CD14-positive monocyte (primary cell): ENCODE results near the gene TERB1. TPM values are rescaled to one million over a fixed set of nuclear protein-coding genes. Genes with fewer than 3 reads are reported as not detected.

ENCODE experiments used
- DNase-seq, 3 donors: peaks; one replicate each; pipeline ENCODE4 v3.0.0-alpha.2; 2011 to 2022
- H2AFZ ChIP-seq: 2 replicates; pipeline ENCODE4 v1.6.0; 2012; ENCODE audit warnings: mild to moderate bottlenecking, low read depth, low read length, inconsistent platforms; ENCODE audit not compliant: insufficient read depth, poor library complexity, severe bottlenecking
- H3K27ac ChIP-seq, 2 donors: 1 replicate in 1 of 2; 2 replicates in 1 of 2; pipeline ENCODE4 v1.5.1; 2012 to 2013; ENCODE audit warnings: low read length in 2 of 2, control low read depth in 1 of 2, inconsistent platforms in 1 of 2, low read depth in 1 of 2, mild to moderate bottlenecking in 1 of 2
- H3K27me3 ChIP-seq, 2 donors: one replicate each; pipeline versions ENCODE4 v1.6.0 to v1.6.1; 2011 to 2013; ENCODE audit warnings: low read length in 2 of 2; ENCODE audit not compliant: control insufficient read depth in 2 of 2, insufficient read depth in 2 of 2
- H3K36me3 ChIP-seq, 2 donors: replicated peaks in 1 of 2; 1 replicate in 1 of 2; 2 replicates in 1 of 2; pipeline versions ENCODE4 v1.5.1 to v1.6.1; 2012 to 2013; ENCODE audit warnings: low read length in 2 of 2, control low read depth in 1 of 2, inconsistent platforms in 1 of 2, mild to moderate bottlenecking in 1 of 2; ENCODE audit not compliant: insufficient read depth in 2 of 2, control insufficient read depth in 1 of 2
- H3K4me1 ChIP-seq, 2 donors: 1 replicate in 1 of 2; 2 replicates in 1 of 2; pipeline versions ENCODE4 v1.5.1 to v1.6.1; 2012 to 2013; ENCODE audit warnings: low read length in 2 of 2, control low read depth in 1 of 2, inconsistent platforms in 1 of 2, mild to moderate bottlenecking in 1 of 2, moderate library complexity in 1 of 2; ENCODE audit not compliant: insufficient read depth in 2 of 2, control insufficient read depth in 1 of 2
- H3K4me2 ChIP-seq: replicated peaks from 2 replicates; pipeline ENCODE3; 2012; ENCODE audit warnings: low read length, moderate library complexity, mild to moderate bottlenecking; ENCODE audit not compliant: poor library complexity, severe bottlenecking; ENCODE audit errors: extremely low read depth
- H3K4me3 ChIP-seq, 3 experiments: fragments of 200-600 bp in 1 of 3; sonication (generic) in 1 of 3; replicated peaks in 1 of 3; 1 replicate in 2 of 3; 2 replicates in 1 of 3; pipeline ENCODE4 v1.5.1; 2011 to 2013; ENCODE audit warnings: low read length in 3 of 3, mild to moderate bottlenecking in 3 of 3, control low read depth in 2 of 3, low read depth in 2 of 3, inconsistent platforms in 1 of 3, moderate library complexity in 1 of 3
- H3K79me2 ChIP-seq: 2 replicates; pipeline ENCODE4 v1.6.0; 2012; ENCODE audit warnings: mild to moderate bottlenecking, control low read depth, inconsistent platforms, low read length, moderate library complexity; ENCODE audit not compliant: insufficient read depth
- H3K9ac ChIP-seq: 2 replicates; pipeline ENCODE4 v1.6.0; 2017; ENCODE audit warnings: low read length, mild to moderate bottlenecking; ENCODE audit not compliant: insufficient read depth, poor library complexity, severe bottlenecking
- H3K9me3 ChIP-seq, 2 donors: replicated peaks in 1 of 2; 1 replicate in 1 of 2; 2 replicates in 1 of 2; pipeline versions ENCODE4 v1.5.1 to v1.6.1; 2012 to 2013; ENCODE audit warnings: low read length in 2 of 2, control low read depth in 1 of 2; ENCODE audit not compliant: control insufficient read depth in 1 of 2, insufficient read depth in 1 of 2
- H4K20me1 ChIP-seq: 2 replicates; pipeline ENCODE4 v1.6.0; 2012; ENCODE audit warnings: mild to moderate bottlenecking, low read length, control low read depth, moderate library complexity; ENCODE audit not compliant: insufficient read depth
- H3K27ac Mint-ChIP-seq, 7 donors: one replicate each; pipeline ENCODE4 v1.8.0; 2020; ENCODE audit warnings: mild to moderate bottlenecking in 7 of 7, mixed read lengths in 7 of 7, moderate library complexity in 6 of 7, inconsistent platforms in 2 of 7
- H3K27me3 Mint-ChIP-seq, 3 donors: one replicate each; pipeline ENCODE4 v1.8.0; 2021 to 2022; ENCODE audit warnings: low read depth in 3 of 3, mild to moderate bottlenecking in 3 of 3, mixed read lengths in 3 of 3, moderate library complexity in 3 of 3, inconsistent platforms in 1 of 3
- H3K36me3 Mint-ChIP-seq, 2 donors: one replicate each; pipeline ENCODE4 v1.8.0; 2020; ENCODE audit warnings: mixed read lengths in 2 of 2, inconsistent platforms in 1 of 2, mild to moderate bottlenecking in 1 of 2
- H3K4me1 Mint-ChIP-seq: one replicate; pipeline ENCODE4 v1.8.0; 2020; ENCODE audit warnings: mild to moderate bottlenecking, mixed read lengths
- H3K4me3 Mint-ChIP-seq, 2 donors: one replicate each; pipeline ENCODE4 v1.8.0; 2020; ENCODE audit warnings: mild to moderate bottlenecking in 2 of 2, mixed read lengths in 2 of 2, moderate library complexity in 1 of 2
- H3K9me3 Mint-ChIP-seq, 7 donors: one replicate each; pipeline ENCODE4 v1.8.0; 2020 to 2022; ENCODE audit warnings: mixed read lengths in 7 of 7, mild to moderate bottlenecking in 6 of 7, moderate library complexity in 6 of 7, inconsistent platforms in 2 of 7
- CTCF ChIP-seq: fragments of 200-600 bp; IDR thresholded peaks from one replicate; pipeline ENCODE4 v1.8.0; 2022; ENCODE audit warnings: antibody characterized with exemption, mild to moderate bottlenecking
- WGBS: methylation state at CpG from one replicate; pipeline ENCODE4 v1.1.5; 2013; ENCODE audit warnings: missing lambda C conversion rate; ENCODE audit not compliant: insufficient coverage; 5-methylcytosine and 5-hydroxymethylcytosine counted together
- intact Hi-C, 2 donors: fragments of 100-400 bp; cut with micrococcal nuclease; formaldehyde crosslinking; loops; one replicate each; pipeline versions ENCODE4 v1.15.0 to v1.15.1; 2023
- polyA plus RNA-seq, 3 donors: library from polyadenylated mRNA; depleted of rRNA in 1 of 3; unstranded in 2 of 3; stranded (reverse) in 1 of 3; fragments of 300-500 nt in 2 of 3; fragments of >200 nt in 1 of 3; fragmentation: Illumina TruSeq in 2 of 3; gene quantifications; 1 replicate in 2 of 3; 2 replicates in 1 of 3; pipeline ENCODE4 v1.2.3, GENCODE V29; 2012 to 2021

Gene TERB1
- polyA plus RNA-seq, 3 donors = not detected

DNA sequence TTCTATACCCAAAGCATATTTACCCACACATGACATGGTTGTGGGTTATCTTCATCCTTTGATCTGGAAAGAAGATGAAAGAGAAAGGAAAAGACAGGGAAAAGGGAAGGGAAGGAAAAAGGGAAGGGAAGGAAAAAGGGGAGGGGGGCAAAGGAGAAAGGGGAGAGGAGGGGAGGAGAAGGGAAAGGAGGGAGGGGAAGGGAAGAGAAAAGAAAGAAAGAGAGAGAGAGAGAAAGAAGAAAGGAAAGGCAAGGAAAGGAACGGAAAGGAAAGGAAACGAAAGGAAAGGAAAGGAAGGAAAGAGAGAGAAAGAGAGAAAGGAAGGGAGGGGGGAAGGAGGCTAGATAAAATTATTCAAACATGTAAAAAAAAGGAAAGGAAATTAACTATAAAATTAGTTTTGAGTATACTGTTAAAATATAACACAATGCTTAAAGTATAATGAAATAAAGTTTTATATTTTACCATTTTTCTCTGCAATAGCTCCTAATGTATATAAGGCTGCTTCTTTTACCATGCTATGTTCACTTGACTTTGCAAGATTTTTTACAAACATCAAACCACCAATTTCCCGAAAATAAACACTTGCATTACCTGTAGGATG, 11.2 kb downstream of the TERB1 start:
- Mint-ChIP-seq H3K27me3 (peaks cover 0 to 9% (median 2%) of the 10 kb centered on the region in 3 donors), H3K4me3 (no peak overlapping the region), H3K9me3 (no peaks in the 10 kb centered on the region), H3K36me3 (no peaks in the 10 kb centered on the region), H3K27ac (no peak overlapping the region), H3K4me1 (no peaks in the 10 kb centered on the region)
- intact Hi-C loops = no loop called here
- H3K4me2 ChIP-seq = no peak overlapping the region
- no peaks in the 10 kb centered on the region for H3K36me3 ChIP-seq
- no peak for TF ChIP-seq CTCF
- 83% methylated on average over 2 of the region's 3 CpGs for WGBS
- H3K9ac ChIP-seq = no peak overlapping the region
- no peak overlapping the region for H2AFZ ChIP-seq
- no peaks in the 10 kb centered on the region for H4K20me1 ChIP-seq
- no peak for DNase-seq
- H3K27ac ChIP-seq = no peak overlapping the region
- no peaks in the 10 kb centered on the region for H3K79me2 ChIP-seq
- H3K4me1 ChIP-seq = no peaks in the 10 kb centered on the region
- no peaks in the 10 kb centered on the region for H3K9me3 ChIP-seq
- H3K27me3 ChIP-seq = no peaks in the 10 kb centered on the region
- H3K4me3 ChIP-seq = no peak overlapping the region

GRCh38 chr16:66787427-66787826, 14.0 kb downstream of the TERB1 start:
- TF ChIP-seq CTCF = no peak
- Histone ChIP-seq H3K4me2 (no peak overlapping the region), H3K4me1 (no peaks in the 10 kb centered on the region), H3K36me3 (no peaks in the 10 kb centered on the region), H2AFZ (no peak overlapping the region), H3K27ac (no peak overlapping the region), H4K20me1 (no peaks in the 10 kb centered on the region), H3K27me3 (no peaks in the 10 kb centered on the region), H3K4me3 (no peak overlapping the region), H3K79me2 (no peaks in the 10 kb centered on the region), H3K9me3 (no peaks in the 10 kb centered on the region), H3K9ac (no peak overlapping the region)
- H3K36me3 Mint-ChIP-seq = no peaks in the 10 kb centered on the region
- no peak for DNase-seq
- no peaks in the 10 kb centered on the region for H3K4me1 Mint-ChIP-seq
- H3K27ac Mint-ChIP-seq = no peak overlapping the region
- H3K4me3 Mint-ChIP-seq = no peak overlapping the region
- intact Hi-C loops = no loop called here
- peaks cover 0 to 7% (median 4%) of the 10 kb centered on the region in 3 donors for H3K27me3 Mint-ChIP-seq
- no peaks in the 10 kb centered on the region for H3K9me3 Mint-ChIP-seq
- 100% methylated on average over 2 of the region's 2 CpGs for WGBS
